CD1c-positive myeloid dendritic cell (primary cell): Measurements from ENCODE around the gene B4GAT1.
"Not testable (repeated sequence)": the region's sequence is repeated elsewhere in the genome, so short reads cannot be mapped to it uniquely, and the experiment has no call there.

ENCODE experiments used
- DNase-seq: peaks from one replicate; pipeline ENCODE4 v3.0.0-alpha.2; 2016; ENCODE audit errors: extremely low spot score

The B4GAT1 gene

DNA sequence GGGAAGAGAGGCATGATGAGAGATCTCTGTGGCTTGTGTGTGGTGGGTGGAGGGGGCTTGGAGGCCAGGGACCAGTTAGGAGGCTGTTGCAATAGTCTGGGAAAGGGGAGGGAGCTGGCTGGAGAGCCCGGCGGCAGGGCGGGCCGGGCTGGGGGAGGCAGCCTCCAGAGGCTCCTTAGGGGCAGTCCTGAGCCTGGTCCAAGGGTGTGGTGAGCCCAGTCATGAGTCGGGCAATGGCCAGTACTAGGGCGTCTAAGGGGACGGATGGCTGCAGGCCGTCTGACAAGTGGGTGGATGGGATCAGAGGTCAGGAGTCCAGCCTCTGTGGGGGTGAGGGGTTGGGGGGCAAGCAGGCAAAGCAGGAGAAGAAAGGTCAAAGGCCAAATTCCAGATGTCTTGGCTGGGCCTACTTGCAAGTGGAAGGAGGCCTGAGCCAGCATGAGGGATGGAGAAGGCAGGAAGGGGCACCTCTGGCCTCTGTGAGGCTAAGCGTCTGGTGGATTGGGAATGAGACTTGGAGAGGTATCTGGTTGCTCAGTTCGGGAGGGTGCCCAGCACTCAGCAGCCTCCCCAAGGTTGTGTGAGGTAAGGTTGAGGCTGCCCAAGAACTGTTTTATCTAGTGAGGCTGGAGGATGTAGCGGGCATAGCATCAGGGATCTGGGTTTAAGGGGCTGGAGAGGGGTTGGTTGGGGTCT is 24.5 kb downstream of the B4GAT1 start:
- no peak for DNase-seq

DNA sequence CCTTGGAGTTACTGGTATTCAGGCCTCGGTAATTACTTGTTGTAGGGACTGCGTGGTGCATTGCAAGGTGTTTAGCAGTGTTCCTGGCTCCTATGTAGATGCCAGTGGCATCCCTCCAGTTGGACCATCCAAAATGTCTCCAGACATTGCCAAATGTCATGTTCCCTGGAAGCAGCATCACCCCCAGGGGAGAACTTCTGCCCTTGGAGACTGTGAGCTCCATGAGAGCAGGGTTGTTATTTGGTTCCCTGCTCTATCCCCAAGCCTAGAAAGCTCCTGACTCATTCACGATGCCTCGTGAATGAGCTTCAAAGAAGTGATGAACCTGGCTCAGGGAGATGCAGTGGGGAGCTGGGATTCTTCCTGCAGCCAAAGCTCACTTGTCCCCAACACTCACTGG is 25.8 kb downstream of the B4GAT1 start:
- no peak for DNase-seq

DNA sequence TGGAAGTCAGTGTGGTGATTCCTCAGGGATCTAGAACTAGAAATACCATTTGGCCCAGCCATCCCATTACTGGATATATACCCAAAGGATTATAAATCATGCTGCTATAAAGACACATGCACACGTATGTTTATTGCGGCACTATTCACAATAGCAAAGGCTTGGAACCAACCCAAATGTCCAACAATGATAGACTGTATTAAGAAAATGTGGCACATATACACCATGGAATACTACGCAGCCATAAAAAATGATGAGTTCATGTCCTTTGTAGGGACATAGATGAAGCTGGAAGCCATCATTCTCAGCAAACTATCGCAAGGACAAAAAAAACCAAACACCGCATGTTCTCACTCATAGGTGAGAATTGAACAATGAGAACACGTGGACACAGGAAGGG is 26.7 kb downstream of the B4GAT1 start:
- not testable (repeated sequence) for DNase-seq

DNA sequence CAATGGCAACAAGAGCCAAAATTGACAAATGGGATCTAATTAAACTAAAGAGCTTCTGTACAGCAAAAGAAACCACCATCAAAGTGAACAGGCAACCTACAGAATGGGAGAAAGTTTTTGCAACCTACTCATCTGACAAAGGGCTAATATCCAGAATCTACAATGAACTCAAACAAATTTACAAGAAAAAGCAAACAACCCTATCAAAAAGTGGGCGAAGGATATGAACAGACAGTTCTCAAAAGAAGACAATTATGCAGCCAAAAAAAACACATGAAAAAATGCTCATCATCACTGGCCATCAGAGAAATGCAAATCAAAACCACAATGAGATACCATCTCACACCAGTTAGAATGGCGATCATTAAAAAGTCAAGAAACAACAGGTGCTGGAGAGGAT is 27.1 kb downstream of the B4GAT1 start:
- DNase-seq: not testable (repeated sequence)

DNA sequence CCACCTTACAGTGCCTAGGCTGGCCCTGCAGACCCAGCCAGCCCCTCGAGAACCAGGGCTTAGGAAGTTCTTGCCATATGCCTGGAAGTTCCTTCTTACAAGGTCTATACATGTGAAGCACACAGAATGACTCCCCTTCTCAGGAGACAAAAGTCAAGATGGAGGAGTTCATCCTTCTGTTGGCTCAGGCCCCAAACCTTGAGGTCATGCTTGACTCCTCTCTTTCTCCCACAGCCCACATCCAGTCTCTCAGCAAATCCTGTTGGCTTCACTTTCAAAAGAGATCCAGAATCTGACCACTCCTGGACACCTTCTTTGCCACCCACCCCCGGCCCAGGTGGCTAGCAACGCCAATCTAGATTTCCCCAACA is 28.8 kb downstream of the B4GAT1 start:
- DNase-seq: no peak

DNA sequence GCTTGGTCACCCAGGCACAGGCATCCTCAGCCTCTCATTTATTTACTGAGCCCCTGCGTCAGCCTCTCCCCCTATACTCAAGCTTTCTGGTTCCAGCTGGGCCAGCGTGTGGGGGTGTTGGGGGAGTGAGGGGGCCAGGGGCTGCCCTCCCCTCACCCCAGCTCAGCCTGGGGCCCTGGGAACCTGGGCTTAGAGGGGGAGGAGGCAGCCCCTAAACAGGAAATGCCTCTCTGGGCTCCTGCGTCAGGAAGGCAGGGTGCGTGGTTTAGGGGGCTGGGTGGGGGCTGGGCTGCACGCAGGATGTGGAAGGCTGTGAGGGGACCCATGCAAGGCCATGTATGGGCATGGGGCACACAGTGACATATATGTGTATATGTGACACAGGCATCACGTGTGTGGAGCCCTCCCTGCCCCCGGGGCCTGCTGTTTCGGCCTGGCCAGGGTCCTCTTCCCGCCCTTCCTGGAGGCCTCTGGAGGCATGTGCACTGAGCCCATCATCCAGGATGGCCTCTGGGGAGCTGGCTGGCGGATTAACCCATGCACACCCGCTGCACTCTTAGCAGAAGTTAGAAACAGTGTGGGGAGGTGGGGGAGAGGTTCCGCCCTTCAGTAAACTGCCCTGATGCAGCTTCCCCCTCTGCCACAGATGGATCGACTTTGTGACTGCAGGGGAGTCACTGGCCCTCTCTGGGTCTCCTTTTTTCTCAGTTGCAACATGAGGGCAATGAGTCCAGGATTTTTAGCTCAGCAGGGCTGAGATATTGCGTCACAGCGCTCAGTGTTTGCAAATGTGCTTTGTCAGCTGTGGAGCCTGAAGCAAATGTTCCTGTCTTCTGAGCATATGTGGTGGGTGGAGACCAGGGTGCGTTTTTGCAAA is 29.5 kb downstream of the B4GAT1 start:
- DNase-seq: peak; percentile 87

DNA sequence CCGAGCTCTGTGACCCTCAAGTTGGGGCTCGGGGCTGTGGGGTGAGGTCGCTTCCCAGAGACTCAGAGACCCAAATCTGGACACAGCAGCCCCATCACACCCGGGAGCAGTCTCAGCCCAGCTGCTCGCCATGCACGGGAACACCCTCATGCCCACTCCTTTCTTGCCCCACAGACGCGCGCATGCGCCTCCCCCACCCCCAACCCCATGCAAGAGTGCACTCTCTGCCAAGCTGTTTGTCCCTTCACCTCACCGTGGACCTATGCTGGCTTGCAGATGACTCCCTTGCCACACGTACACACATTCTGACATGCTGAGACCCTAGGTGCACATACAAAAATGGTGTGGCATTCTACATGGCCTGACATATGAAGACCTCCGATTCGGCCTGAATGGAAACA is 30.1 kb downstream of the B4GAT1 start:
- peak; percentile 31 for DNase-seq

DNA sequence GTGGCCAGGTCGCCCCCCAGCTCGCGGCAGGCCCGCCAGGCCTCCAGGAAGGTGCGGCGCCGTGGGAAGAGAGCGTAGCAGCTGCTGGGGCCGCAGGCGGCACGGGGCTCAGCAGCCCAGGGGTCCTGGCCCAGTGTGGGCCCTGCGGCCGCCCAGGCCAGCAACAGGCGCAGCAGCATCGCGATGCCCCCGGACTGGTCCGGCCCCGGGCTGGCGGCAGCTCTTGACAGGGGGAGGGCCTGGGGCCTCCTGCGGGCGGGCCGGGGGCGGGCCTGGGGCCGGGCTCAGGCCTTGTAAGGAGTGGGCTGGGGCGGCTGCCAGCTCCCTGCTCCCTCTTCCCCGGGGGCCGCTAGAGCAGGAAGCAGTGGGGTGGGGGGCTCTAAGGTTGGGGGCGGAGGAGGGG is 30.6 kb downstream of the B4GAT1 start, which contains the start of gene CD248:
CD248 (minus strand) TSS at position 196 of the 403 bp plus-strand sequence; CDS start at position 179, 17 bp downstream.
- no peak for DNase-seq

DNA sequence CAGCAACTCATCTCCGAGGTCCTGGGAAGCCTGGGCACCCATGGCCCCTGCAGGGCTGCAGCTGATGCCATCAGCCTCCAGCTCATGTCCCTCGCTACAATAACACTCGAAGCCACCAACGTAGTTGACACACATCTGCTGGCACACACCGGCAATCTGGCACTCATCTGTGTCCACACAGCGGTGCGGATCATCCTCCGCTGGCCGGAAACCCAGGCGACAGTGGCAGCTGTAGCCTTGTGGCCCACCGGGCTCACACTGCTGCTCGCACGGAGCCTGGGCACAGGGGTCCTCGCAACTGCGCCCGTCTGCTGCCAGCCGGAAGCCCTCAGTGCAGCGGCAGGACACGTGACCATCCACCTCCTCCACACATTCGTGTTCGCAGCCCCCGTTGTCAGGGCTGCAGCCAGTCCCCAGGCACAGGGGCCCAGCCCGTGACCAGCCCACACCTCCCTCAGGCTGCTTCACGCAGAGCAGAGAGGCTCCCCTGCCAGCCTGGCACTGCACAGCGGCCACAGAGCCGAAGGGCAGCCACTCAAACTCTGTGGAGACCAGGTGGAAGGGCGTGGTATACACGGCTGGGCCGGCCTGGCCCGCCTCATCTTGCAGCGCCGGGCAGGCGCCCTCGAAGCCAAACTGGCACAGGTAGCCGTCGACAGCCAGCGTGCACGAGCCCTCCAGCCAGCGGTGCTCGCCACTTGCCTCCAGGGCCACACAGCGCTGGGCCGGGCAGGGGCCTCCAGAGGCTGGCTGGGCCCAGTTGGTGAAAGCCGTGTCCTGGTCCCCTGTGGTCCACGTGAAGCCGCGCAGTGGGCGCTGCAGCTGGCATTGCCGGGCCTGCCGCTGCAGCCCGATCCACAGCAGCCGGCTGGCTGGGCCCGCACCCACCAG is 31.3 kb downstream of the B4GAT1 start:
- DNase-seq: no peak

DNA sequence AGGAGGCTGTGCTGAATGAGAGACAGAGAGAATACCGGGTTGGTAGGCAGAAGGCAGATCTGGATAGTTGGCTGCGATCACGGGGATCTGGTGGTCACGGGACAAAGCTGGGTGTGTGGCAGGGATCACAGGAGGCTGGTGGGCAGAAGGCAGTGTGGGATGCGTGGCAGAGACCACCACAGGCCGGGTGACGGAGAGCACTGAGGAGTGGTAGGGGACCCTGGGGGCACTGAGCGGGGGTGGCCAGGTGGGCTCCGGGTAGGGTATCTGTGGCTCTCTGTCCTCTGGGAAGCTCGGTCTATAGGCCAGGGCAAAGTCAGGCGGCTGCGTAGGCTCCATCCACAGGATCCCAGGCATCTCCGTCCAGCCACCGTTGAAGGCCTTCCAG is 31.9 kb downstream of the B4GAT1 start:
- DNase-seq: no peak

DNA sequence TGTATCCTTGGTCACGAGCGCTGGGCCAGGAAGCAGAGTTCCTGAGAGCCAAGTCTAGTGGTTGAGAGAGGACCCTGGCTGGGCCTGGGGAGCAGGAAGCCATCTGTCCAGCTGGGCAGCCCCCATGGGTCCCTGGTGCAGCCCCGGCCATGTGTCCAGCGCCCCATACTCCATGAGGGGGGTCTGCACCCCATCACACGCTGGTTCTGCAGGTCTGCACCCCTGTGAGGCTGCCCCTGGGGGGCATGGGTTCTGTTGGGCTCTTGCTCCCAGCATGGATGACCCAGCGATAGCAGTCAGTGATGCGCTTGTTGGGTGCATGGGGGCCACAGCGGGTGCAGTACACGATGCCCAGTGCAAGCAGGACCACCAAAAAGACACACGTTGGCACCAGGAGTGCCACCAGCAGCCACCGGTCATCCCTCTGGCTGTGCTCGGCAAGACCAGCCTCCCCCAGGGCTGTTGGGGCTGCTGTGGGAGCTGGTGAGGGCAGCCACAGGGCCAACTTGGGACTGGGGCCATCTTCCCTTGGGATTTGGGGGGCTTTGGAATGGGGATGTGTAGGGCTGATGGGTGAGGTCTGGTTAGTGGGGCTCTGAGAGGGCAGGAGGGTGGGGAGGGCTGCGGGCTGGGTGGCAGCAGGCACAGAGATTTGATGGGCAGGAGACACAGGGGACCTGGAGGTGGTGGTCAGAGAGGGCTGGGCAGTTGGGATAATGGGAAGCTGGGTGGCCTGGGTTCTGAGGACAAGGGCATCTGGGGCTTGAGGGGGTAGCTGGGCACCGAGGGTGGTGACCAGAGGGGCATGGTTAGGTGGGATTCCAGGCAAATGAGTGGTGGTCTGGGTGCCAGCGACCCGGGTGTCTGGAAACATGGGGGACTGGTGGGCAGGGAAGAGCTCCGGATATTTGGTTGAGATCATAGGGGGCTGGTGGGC is 32.6 kb downstream of the B4GAT1 start:
- DNase-seq: no peak

DNA sequence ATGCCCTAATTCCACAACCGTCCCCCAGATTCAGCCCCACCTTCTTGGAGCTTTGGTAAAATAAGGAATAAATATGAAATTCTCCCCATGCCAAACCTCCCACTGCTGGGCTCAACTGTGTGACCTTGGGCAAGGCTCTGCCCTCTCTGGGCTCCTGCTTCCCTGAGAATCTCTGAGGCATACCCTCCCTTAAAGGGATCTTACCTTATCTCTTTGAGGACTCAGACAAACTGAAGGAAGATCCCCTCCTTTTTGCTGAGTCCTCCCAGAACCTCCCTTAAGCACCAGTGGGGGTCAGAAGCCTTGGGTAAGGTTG is 33.3 kb downstream of the B4GAT1 start:
- DNase-seq: no peak

DNA sequence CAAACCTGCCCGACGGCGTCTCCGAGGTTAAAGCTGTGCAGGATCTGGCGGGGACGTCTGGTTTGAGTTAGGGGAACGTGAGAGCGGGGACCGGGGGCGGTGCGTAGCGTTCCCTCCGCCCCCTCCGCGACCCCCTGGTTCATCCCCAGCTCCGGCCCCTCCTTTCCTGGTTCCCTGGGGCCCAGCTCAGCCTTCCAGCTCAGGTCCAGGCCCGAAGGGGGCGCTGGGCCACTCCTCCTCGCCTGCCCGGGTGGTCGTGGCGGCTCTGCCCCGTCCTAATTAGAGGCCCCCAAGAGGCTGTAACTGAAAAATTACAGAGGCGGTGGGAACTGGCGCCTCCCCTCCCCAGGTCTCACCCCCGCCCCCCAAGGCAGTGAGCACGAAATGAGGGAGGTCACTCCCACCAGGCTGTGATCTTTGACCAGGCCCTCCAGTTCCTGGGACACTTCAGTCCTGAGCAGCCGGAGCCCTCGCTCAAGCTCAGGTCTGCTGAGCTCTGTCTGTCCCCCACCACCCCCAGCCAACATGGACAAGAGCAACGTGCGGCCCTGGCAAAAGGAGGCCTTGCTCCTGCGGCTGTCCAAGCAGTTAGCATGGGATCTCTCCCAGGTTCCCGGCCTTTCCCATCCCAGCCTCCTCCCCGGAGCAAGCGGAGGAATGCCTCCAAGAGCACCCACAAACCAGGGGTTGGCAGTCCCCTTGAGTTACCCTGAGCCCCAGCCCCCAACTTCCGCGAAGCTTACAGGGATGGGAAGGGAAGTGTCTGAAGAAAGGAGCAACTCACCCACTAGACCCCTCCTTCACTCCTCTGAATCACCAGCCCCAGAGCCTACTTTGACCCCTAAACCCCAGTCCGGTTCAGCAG is 33.9 kb downstream of the B4GAT1 start:
- no peak for DNase-seq

DNA sequence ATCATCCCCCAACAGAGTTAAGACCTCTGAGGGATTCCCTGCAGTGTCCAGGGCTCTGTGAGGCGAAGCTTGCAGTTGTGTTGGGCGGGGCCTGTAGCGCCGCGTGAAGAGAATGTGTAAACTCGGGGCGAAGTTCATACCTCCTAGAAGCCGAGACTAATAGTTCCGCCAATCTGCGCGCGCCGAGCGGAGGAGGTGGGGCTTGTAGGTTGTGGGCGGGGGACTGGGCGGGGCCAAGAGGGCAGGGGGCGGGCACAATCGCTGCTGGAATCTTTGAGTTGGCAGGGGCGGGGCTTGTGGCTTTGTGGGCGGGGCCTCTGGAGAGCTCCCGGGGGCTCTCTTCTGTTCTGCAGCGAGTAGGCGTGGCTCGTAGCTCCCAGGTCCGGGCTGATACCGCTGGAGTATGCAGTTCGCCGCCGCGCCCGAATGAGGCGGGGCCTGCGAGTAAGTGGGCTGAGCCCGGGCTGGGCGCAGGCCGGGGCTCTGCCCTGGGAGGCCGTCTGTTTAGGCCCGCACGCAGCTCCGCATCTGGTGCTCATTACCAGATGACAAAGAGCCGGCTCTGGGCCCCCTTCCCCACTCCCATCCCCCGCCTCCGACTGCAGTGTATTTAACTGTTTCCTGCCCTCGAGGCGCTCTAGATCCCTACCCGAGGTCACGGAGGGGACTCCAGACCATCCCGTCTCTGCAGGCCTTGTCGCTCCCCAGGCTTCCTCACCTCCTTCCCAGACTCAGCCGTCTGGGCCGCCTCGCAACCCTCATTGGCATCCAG is 34.7 kb downstream of the B4GAT1 start:
- peak; percentile 99 for DNase-seq

DNA sequence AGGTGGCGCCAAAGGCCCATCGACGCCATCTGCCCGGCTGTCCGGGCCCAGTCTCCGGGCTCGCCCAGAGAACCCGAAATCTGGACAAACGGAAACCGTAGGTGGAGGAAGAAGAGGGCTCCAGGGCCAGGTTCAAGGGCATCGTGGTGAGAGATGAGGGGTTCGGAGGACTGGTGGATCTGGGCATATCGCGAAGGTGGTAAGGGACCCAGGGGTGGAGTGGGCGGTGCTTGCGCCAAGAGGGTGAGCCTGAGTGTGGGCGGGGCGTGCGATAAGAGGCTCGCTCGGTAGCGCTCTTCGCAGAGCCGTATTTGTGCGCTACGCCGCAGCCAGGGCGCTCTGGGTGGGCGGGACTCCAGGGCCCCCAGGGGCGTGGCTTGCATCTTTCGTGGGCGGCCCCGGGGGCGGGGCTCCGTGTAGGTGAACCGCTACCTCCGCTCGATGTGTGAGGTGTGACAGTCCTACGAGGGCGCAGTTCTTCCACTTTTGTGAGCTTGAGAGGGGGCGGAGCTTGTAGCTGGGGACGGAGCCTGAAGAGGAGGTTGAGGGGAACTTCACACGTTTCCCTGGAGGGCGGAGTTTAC is 35.4 kb downstream of the B4GAT1 start:
- peak; percentile 95 for DNase-seq

DNA sequence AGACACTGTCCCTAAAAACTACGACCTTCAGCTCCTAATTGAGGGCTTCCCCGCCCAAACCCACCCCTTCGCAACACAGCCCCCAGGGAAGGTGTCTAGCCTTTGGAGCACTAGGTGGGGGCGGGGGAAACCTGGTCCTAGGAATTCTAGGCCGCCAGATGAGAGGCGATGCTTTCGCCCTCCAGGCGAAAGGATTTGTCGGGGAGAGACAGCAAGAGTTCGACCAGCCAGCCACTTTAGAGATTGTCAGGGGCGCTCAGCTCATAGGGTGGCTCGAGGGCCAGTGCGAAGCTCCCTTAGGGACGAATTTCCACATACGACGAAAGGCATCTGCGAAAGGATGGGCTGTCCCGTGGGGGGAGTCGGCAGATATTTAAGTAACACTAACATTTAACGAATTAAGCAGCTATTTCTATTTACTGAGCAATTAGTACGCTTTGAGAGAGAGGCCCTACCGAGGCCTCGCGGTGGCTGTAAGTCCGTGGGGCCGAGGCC is 35.9 kb downstream of the B4GAT1 start:
- no peak for DNase-seq

DNA sequence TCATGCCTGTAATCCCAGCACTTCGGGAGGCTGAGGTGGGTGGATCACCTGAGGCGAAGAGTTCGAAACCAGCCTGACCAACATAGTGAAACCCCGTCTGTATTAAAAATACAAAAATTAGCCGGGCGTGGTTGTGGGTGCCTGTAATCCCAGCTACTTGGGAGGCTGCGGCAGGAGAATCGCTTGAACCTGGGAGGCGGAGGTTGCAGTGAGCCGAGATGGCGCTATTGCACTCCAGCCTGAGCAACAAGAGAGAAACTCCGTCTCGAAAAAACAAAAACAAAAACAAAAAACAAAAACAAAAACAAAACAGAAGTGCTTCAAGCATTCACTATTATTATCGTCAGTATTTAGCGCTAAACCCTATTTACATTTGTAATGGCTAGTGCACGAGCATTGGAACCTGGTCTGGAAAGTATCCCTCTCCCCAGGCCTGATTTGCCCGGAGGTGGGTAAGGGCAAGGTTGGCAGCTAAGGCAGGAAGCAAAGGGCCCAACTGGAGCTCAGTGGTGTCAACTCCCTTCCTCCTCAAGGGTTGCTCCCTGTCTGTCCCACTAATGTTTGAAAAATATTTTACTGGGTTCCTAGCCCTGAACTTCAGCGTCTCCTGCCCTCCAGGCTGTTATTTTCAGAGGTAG is 36.5 kb downstream of the B4GAT1 start:
- DNase-seq: not testable (repeated sequence)

DNA sequence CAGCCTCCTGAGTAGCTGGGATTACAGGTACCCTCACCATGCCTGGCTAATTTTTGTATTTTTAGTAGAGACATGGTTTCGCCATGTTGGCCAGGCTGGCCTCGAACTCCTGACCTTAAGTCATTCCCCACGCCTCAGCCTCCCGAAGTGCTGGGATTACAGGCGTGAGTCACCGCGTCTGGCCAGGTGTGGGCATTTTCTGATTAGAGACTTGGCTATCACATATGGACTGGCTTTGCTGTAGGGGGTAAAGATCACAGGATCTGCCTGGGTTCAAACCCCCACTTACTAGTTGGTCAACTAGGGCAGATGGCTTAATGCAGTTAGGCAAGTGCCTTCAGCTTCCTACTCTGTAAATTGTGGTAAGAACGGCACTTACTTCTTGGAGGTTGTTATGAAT is 37.1 kb downstream of the B4GAT1 start:
- DNase-seq: no peak
